HG03060 (cell line): Measurements from ENCODE around the gene ERMARD.

ENCODE experiments used
- ATAC-seq: cut with Tn5 transposase; IDR thresholded peaks from one replicate; pipeline ENCODE4 v1.9.1; 2021; ENCODE audit warnings: low read depth, moderate number of reproducible peaks; ENCODE audit not compliant: unreplicated experiment

Gene ERMARD

DNA sequence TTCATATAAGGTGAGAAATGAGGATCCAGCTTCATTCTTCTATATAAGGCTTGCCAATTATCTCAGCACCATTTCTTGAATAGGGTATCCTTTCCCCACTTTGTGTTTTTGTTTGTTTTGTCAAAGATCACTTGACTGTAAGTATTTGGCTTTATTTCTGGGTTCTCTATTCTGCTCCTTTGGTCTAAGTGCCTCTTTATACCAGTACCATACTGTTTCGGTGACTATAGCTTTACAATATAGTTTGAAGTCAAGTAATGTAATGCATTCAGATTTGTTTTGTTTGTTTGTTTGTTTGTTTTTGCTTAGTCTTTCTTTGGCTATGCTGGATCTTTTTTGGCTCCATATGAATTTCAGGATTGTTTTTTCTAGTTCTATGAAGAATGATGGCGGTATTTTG lies 64.6 kb downstream of the ERMARD start:
- ATAC-seq = no peak

DNA sequence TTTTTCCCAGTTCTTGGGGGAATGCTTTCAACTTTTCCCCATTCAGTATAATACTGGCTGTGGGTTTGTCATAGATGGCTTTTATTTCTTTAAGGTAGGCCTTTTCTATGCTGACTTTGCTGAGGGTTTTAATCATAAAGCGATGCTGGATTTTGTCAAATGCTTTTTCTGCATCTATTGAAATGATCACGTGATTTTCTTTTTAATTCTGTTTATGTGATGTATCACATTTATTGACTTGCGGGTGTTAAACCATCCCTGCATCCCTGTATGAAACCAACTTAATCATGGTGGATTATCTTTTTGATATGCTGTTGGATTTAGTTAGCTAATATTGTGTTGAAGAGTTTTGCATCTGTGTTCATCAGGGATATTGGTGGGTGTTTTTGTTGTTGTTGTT lies 65.6 kb downstream of the ERMARD start:
- no peak for ATAC-seq

DNA sequence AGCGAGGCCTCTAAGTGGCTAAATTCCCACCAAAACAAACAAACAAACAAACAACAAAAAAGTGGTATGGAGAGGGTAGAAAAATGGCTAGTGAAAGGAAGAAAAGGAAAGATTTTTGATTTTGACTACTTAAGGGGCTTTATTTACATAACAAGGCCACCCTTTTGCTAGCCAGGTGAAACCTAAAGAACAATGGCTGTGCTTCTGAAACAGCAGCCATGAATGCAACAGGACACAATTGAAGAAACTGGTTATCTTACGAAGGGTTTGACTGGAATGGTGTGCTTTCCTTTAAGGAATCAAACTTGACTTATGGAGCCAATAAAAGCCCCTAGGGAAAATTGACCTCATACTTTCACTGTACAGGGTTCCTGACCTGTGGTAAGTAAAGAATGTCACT lies 68.9 kb downstream of the ERMARD start:
- no peak for ATAC-seq

DNA sequence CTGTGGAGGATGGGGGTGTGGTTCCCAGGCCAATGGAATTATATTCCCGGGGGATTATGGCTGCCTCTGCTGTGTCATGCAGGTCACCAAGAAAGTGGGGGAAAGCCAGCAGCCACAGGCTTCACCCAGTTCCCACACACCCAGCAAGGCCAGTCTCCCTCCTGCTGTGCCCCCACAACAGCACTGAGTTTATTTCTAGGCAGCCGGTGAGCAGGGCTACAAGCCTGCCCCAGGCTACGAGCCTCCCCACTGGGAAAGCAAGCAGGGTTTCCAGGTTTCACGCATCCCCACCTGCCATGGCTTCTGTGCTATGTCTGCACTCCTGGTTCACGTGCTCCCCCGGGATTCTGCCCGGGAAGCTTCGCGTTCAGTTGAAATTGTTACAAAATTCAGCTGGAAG lies 72.6 kb downstream of the ERMARD start:
- no peak for ATAC-seq

DNA sequence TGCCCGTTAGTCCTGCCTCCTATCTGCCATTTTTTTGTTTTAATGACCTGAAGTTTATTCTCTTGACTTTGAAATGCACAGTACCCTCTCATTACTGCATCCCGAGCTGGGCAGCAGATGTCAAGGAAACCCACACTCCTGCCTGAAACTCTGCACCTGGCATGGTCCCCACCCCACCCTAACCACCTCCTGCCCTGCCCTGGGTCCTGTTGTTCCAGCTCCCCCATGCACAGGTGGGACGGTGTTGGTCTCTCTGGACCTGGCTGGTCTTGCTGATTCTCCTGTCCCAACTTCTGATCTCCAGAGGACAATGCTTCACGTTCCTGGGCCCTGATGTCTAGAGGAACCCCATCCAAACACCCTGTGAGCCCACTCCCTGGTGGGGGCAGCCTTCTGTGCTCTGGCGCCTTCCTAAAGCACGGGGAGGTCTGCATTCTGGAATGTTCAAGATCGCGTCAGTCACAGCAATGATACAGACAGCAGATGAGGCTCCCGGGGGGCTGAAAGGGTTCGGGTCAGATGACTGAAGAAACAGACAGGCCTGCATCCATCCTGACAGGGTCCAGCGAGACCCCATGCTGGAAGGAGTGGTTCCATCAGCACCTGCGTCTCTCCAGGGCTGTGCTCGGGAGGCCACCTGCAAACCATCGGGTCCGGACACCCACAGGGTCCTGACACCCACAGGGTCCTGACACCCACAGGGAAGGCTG lies 73.6 kb downstream of the ERMARD start:
- ATAC-seq = no peak

DNA sequence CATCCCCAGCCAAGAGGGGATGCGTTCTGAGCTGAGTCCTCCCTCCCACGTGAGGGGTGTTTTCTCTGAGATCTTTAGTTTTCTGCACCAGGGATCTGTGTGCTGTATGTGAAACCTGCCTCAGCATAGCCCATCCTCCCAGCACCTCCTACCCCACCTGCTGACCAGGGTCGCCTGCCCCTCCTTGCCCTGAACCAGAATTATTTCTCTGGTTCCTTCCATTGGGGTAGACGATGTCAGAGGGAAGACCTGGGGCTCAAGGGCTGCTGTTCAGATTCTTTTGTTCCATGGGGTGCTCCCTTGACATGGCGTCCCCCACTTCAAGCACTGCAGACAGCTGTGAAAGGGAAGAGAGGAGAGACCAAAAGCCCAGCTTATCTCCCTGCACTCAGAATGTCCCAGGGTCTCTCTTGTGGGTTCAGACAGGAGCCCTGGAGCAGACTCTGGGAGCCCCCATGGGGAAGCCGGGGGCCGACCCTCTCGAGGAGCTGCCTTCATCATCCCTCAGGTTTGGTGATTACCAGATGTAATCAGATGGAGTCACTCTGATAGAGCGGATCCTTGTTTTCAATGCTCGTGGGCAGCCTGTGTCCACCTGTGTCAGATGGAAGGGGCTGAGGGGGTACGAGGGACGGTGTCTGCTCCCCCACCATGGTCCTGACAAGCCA lies 74.3 kb downstream of the ERMARD start:
- ATAC-seq = no peak

DNA sequence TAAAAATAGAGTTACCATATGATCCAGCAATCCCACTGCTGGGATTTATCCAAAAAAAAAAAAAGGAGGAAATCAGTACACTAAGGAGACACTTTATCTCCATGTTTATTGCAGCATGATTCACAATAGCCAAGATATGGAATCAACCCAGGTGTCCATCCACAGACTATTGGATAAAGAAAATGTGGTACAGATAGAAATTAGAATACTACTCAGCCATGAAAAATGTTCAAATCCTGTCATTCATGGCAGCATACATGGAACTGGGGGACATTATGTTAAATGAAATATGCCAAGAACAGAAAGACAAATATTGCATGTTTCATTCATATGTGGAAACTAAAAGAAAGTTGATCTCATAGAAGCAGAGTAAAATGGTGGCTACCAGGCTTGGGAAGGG lies 75.3 kb downstream of the ERMARD start:
- no peak for ATAC-seq

DNA sequence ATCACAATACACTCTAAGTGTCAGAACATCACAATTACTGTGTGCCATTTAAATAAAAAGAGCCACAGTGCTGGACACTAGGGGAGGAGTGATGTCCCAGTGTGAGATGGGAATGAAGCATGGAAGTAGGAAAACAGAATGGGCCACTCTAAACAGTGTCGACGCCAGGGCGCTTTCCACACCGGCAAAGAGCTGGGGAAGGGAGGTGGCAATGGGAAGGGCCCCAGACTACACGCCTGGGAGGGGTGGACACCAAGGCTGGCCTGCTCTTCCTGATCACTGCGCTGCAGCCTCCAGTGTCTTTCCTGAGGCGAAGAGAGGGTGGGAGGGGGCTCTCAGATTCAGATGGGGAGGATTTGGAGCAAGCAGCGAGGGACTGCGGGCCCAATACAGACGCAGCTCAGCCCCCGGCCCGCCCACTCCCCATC lies 75.9 kb downstream of the ERMARD start:
- no peak for ATAC-seq

DNA sequence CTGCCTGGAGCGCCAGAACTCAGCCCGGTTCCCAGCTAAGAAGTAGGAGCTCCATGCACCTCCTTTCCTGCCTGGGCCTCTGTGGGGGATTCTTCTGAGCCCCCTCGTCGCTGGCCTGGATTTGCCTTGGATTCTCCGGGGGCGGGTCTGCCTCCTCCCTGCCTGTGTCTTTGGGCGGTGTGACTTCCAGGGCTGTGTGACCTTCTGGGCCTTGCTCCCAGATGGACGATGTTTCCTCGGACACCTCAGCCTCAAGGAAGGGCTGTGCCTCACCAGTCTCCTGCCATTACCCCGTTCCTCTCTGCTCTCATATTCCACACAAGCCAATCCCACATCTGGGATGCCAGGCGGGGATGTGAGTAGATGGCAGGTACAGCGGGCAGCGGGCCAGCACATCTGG lies 76.8 kb downstream of the ERMARD start:
- ATAC-seq = no peak

DNA sequence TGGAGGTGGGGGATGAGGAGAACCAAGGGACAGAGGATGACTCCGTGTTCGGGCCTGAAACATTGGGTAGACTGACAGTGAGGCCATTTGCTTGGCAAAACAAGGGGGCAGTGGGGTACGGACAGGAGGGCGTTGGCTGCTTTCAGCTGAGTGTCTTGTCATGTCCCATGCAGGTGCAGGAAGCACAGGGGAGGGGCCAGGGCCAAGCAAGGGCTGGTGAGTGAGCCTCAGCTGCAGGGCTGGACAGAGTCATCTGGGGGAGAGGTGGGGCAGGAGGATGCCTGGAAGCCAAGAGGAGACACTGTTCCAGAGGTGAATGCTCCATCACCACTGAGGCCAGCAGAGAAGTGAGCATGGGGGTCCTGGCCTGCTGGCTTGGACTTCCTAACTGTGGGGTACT lies 78.4 kb downstream of the ERMARD start:
- ATAC-seq = no peak

DNA sequence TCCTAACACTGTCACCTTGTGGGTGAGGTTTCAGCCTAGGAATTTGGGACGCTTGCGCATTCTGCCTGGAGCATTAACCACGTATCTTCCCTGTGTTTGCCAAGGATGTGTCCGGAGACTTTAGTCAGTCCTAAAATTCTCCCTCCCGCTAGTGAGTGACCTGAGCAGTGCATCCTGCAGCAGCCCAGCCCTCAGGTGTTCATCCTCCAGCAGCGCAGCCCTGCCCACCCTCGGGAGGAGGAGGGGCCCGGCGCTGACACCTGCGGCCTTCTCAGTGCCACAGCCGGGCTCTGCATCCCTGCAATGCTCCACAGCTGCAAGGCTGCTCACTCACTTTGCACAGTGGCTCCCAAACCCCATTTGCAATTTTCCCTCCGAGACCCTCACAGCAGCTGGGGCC lies 79.5 kb downstream of the ERMARD start:
- ATAC-seq = no peak
